Fibroblast of mammary gland (primary cell): ENCODE results near the gene SAP30.

Experiments
- DNase-seq: peaks from one replicate; pipeline ENCODE4 v3.0.0-alpha.2; 2010; ENCODE audit warnings: low read depth
- H3K4me3 ChIP-seq: 2 replicates; pipeline ENCODE4 v1.5.1; 2011; ENCODE audit warnings: low read depth, mild to moderate bottlenecking, low read length, moderate library complexity; ENCODE audit not compliant: control insufficient read depth
- CTCF ChIP-seq: conservative IDR thresholded peaks from 2 replicates; pipeline ENCODE4 v1.5.1; 2011; ENCODE audit warnings: low read depth, low read length, inconsistent platforms; ENCODE audit not compliant: control insufficient read depth, insufficient read depth

SAP30 gene

GRCh38 chr4:173420801-173421200 is 50.0 kb downstream of the SAP30 start:
- no peak overlapping the region for H3K4me3 ChIP-seq
- no peak for TF ChIP-seq CTCF
- DNase-seq, result no peak

- TF ChIP-seq CTCF, result no peak
- no peak overlapping the region for H3K4me3 ChIP-seq
- peak; percentile 94 for DNase-seq
Measured at GRCh38 chr4:173424899-173425805, 54.4 kb downstream of the SAP30 start.

- H3K4me3 ChIP-seq, result no peak overlapping the region
- TF ChIP-seq CTCF, result no peak
- DNase-seq, result no peak
Measured at GRCh38 chr4:173426064-173426463, 55.3 kb downstream of the SAP30 start.
